Kasumi-1 (cell line): Measurements from ENCODE around the gene KCNH1.

Source experiments
- DNase-seq, 2 experiments: peaks; one replicate each; lab custom pipeline; 2025; lab: John Stamatoyannopoulos, UW

Gene KCNH1

GRCh38 chr1:210917560-210918169 is 216.3 kb downstream of the KCNH1 start:
- DNase-seq, result no peak

GRCh38 chr1:210916548-210916947 is 217.4 kb downstream of the KCNH1 start:
- no peak for DNase-seq

- DNase-seq, result no peak
Measured at GRCh38 chr1:210915890-210916507, 217.9 kb downstream of the KCNH1 start.

GRCh38 chr1:210912752-210913151 is 221.2 kb downstream of the KCNH1 start:
- no peak for DNase-seq

- DNase-seq, result no peak
Measured at GRCh38 chr1:210910020-210910575, 223.8 kb downstream of the KCNH1 start.

GRCh38 chr1:210908791-210909190 is 225.2 kb downstream of the KCNH1 start:
- no peak for DNase-seq

- DNase-seq, result no peak
Measured at GRCh38 chr1:210908257-210908656, 225.7 kb downstream of the KCNH1 start.

GRCh38 chr1:210907251-210907805 is 226.6 kb downstream of the KCNH1 start:
- DNase-seq, result no peak

GRCh38 chr1:210905944-210906453 is 227.9 kb downstream of the KCNH1 start:
- DNase-seq, result no peak

GRCh38 chr1:210905365-210905904 is 228.5 kb downstream of the KCNH1 start:
- DNase-seq, result no peak

- no peak for DNase-seq
Measured at GRCh38 chr1:210901981-210902770, 231.8 kb downstream of the KCNH1 start.

GRCh38 chr1:210900820-210901219 is 233.1 kb downstream of the KCNH1 start:
- DNase-seq, result no peak

GRCh38 chr1:210900079-210900478 is 233.9 kb downstream of the KCNH1 start:
- no peak for DNase-seq

- no peak for DNase-seq
Measured at GRCh38 chr1:210899676-210900075, 234.3 kb downstream of the KCNH1 start.

- no peak for DNase-seq
Measured at GRCh38 chr1:210898473-210898872, 235.5 kb downstream of the KCNH1 start.

- no peak for DNase-seq
Measured at GRCh38 chr1:210883821-210884220, 250.1 kb downstream of the KCNH1 start.

- no peak for DNase-seq
Measured at GRCh38 chr1:210882414-210883221, 251.3 kb downstream of the KCNH1 start.

- DNase-seq, result no peak
Measured at GRCh38 chr1:210878564-210878963, 255.4 kb downstream of the KCNH1 start.

GRCh38 chr1:210876275-210876674 is 257.7 kb downstream of the KCNH1 start:
- no peak for DNase-seq

GRCh38 chr1:210866532-210866931 is 267.4 kb downstream of the KCNH1 start:
- no peak for DNase-seq

- DNase-seq, result no peak
Measured at GRCh38 chr1:210857705-210858104, 276.2 kb downstream of the KCNH1 start.
